GM10847 (cell line): ENCODE measurements around the gene BTN2A1.

ENCODE experiments used
- POLR2A ChIP-seq: IDR thresholded peaks from 2 replicates; pipeline ENCODE4 v1.6.1; 2011; ENCODE audit not compliant: insufficient read length; ENCODE audit errors: extremely low read depth

The BTN2A1 gene

DNA sequence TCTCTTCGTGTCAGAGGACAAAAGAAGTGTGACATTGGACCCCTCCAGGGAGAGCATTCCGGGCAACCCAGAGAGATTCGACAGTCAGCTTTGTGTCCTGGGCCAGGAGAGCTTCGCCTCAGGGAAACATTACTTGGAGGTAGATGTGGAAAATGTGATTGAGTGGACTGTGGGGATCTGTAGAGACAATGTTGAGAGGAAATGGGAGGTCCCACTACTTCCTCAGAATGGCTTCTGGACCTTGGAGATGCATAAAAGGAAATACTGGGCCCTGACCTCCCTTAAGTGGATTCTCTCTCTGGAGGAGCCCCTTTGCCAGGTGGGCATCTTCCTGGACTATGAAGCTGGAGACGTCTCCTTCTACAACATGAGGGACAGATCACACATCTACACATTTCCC lies 27.0 kb upstream of the BTN2A1 start:
- TF ChIP-seq POLR2A: no peak

- TF ChIP-seq POLR2A: no peak
These were observed 26.2 kb upstream of the BTN2A1 start for GRCh38 chr6:26431258-26432172.

- TF ChIP-seq POLR2A: no peak
These were observed 25.0 kb upstream of the BTN2A1 start for GRCh38 chr6:26432627-26433201.

DNA sequence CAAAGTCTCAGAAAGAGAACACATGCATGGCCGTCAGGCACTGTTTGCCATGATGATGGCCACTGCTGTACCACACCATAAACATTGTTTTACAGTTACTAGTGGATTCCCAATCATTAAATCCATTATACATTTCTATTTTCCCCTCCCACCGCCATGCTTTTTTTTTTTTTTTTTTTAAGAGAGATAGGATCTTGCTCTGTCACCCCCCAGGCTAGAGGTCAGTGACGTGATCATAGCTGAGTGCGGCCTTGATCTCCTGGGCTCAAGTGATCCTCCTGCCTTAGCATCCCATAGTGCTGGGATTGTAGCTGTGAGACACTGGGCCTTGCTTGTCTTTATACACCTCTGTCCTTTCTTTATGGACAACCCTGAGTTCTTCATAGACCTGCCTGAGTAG lies 21.7 kb upstream of the BTN2A1 start:
- TF ChIP-seq POLR2A: no peak

- no peak for TF ChIP-seq POLR2A
These were observed 20.2 kb upstream of the BTN2A1 start for GRCh38 chr6:26437550-26437949.

GRCh38 chr6:26438000-26438399 lies 19.8 kb upstream of the BTN2A1 start:
- no peak for TF ChIP-seq POLR2A

DNA sequence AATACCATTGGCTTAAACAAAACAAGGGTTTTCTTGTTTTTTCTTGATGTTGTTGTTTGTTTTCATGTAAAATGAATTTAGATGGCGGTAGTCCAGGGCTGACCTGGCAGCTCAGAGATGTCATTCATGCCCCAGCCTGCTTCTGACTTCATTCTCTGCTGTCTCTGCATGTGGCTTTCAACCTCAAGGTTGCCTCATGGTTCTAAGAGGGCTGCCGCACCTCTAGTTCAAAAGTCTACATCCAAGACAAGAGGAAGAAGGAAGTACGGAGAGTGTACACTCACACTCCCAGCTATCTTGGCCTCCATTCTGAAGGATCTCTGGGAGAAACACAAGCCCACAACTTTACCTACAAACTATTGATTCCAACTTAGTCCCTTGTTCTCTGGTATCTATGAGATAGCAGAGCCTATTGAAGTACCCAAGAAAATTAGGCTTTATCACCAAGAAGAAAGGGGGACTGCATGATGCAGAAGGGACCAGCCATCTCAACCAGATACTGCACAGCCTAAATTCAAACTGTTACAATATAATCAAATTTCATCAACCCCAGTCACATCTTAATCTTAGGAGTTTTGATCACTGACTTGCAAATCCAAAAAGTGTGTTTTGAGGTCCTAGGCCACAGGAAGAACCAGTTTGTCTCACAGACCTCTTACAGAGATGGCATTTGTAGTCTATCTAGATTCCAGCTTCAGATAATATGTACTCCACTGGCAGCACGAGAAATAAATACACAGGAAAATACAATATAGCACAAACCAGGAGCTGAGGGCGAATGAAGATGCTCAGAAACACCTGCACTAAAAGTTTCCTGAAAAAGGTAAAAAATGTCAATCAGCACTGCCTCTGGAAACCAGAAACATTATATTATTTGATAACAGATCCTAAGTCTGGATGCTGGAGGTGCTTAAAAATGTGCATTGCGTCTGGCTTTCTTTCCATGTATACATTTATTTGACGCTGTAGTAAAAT lies 18.3 kb upstream of the BTN2A1 start:
- no peak for TF ChIP-seq POLR2A

GRCh38 chr6:26440977-26441358 lies 16.8 kb upstream of the BTN2A1 start:
- TF ChIP-seq POLR2A: no peak

DNA sequence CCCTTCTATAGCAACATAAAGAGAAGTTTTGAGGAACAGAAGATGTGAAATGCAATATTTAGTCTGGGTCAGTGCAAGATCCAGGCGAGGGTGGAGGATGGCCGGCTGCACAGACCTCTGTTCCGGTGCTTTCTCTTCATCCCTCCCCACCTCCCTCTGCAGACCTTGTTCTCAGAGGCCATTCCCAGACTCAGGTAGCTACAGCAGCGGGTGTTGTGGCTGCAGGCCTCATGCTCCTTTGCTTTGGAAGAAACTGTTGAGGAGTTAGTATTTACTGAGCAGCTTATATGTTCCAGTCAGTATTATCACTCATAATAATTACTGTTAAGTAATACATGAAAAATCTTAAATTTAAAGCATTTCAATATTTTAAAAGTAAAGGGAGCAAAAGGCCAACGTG lies 15.8 kb upstream of the BTN2A1 start:
- TF ChIP-seq POLR2A: no peak

DNA sequence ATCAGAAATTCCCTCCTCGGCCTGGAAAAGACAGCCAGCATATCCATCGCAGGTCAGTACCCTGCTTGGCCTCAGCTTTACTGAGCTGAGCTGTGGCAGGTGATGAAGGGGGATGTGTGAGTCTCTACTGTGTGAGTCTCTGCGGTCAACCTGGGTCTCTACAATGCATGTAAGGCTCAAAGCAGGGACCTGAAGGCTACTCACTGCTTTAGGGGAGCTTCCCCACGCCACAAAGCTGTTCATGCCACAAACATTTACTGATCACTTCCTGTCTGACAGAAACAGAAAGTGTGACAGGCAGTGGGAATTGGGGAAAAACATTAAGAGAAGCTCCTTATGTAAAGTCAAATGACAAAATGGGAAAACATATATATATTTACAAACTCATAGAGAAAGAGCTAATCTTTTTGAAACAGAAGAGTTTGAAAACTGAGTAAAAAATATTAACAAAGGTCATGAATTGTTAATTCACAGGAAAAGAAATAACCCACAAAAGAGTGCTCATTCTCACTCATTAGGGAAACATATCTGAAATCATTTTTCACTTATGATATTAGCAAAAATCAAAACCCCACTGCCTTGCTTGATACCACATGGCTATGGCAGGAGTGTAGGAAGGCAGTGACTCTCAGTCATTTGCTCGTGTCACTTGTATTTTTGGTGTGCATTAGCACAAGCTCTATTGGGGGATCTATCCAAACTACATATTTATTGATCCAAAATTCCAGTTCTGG lies 11.7 kb upstream of the BTN2A1 start:
- no peak for TF ChIP-seq POLR2A

- no peak for TF ChIP-seq POLR2A
These were observed 10.5 kb upstream of the BTN2A1 start for GRCh38 chr6:26447257-26447656.

DNA sequence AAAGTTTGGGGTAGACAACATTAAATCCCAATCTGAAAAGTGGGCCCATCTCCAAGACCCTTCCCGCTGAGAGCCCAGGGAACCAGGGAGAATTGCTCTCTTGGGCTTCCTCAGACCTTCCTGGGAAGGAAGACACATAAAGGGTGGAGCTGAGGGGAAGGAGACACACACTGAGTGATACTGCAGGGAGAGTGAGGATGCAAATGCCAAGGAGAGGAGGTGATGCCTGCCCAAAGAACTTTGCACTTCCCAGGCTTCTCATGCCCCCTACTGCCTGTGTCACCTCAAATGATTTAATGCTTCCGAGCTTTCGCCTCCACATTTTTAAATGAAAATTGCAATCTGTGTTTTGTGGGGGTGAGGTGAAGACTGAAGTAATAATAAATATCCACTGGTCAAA lies 7.5 kb upstream of the BTN2A1 start:
- TF ChIP-seq POLR2A: no peak

DNA sequence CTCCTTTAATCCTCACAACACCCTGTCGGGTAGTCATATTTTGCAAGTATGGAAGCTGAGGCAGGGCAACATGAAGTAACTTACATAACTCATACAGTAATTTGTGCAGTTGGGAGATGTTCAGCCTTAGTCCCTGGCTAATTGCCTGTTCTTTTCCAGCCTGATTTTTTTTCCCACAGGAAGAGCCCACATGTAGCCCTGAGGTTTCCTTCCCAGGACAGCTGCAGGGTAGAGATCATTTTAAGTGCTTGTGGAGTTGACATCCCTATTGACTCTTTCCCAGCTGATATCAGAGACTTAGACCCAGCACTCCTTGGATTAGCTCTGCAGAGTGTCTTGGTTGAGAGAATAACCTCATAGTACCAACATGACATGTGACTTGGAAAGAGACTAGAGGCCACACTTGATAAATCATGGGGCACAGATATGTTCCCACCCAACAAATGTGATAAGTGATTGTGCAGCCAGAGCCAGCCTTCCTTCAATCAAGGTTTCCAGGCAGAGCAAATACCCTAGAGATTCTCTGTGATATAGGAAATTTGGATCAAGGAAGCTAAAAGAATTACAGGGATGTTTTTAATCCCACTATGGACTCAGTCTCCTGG lies 5.0 kb upstream of the BTN2A1 start:
- TF ChIP-seq POLR2A: no peak

DNA sequence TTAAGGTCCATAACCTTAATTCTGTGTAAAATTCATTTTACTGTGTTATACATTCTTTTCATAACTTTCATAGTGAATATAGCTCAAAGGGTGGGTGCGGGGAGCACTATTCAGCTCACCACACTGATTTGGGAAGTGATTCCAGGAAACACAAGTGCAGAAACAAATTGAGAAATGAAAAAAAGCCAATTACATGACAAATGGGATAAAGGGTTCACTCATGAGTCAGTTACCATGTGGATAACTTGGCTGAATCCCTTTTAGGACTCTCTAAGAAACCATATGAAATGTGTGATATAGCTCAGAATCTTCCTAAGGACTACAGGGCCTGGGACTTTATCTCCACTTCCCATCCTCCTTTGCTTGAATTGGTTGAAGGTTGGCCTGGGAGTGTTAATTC lies 3.1 kb upstream of the BTN2A1 start:
- no peak for TF ChIP-seq POLR2A
